Measurements from ENCODE around the gene VPS72.

Gene VPS72

DNA sequence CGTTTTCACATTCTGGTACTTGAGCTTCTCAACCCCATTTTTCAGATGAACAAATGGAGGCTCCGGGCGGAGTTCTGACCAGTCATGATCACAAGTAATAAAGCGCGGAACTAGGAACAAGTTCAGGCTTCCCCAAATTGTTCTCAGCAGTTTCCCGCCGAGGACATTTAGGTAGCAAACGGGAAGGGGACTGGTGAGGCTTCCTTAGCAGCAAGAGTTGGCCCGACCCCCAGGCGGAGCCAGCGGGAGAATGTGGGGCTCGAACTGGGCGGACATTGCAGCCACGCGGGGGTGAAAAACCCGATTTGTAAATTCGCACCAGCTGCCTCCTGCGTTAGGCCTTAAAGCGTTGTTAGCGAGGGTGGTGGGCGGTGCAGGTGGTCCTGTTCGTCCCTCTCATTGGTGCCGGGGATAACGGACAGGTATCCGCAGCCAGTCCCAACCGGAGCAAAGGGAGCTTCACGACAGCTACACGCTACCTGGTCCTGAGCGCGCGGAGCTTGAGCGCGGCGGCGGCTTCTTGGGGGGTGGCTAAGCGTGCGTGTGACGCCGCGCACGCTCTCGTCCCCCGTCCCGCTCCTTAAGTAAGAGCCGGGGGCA is 58.9 kb downstream of the VPS72 start:
- no peaks in the 10 kb centered on the region for H3K36me3 ChIP-seq (replicated peaks)
- in situ Hi-C loops (cut with MboI; ENCODE audit: low sequenced_read_pairs): no loop called here
- no peaks in the 10 kb centered on the region for H3K9me3 ChIP-seq
- DNase-seq (ENCODE audit: low spot score in 2 of 2): no peak
- H3K27me3 ChIP-seq (ENCODE audit: low read depth): no peaks in the 10 kb centered on the region
- H3K4me3 ChIP-seq: no peak overlapping the region
- peaks cover 9% of the 10 kb centered on the region; the same call in 1 of the 2 replicates for H3K4me1 ChIP-seq

DNA sequence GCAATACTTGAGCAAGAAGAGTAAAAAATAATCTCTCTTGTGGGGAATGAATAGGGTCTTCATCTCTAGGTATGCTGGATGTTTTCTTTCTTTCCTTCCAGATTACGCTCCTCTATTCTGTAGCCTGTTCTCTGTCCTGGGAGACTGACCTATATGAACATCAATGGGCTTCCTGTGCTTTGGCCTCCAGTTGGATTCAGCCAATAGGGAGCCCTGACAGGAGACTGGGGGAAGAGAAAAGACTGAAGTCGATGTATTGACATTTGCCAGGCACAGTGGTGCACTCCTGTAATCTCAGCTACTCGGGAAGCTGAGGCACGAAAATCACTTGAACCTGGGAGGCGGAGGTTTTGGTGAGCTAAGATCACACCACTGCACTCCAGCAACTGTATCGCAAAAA is 61.2 kb downstream of the VPS72 start:
- Histone ChIP-seq H3K4me1 (peaks cover 9% of the 10 kb centered on the region; the same call in 1 of the 2 replicates), H3K27me3 (ENCODE audit: low read depth) (no peaks in the 10 kb centered on the region), H3K4me3 (no peak overlapping the region), H3K36me3 (replicated peaks) (no peaks in the 10 kb centered on the region), H3K9me3 (no peaks in the 10 kb centered on the region)
- no peak for DNase-seq (ENCODE audit: low spot score in 2 of 2)
- in situ Hi-C loops (cut with MboI; ENCODE audit: low sequenced_read_pairs): no loop called here

Measured in HAP-1 (cell line).